Trophoblast cell (in vitro differentiated cells and primary cell): ENCODE measurements around the gene VOPP1.

ENCODE experiments used
- DNase-seq, 2 donors: peaks; one replicate each; pipeline ENCODE4 v3.0.0-alpha.2; 2016
- H2AFZ ChIP-seq: 2 replicates; pipeline ENCODE4 v1.6.1; 2013; ENCODE audit warnings: low read length, moderate library complexity, mild to moderate bottlenecking; ENCODE audit not compliant: insufficient read depth, poor library complexity
- H2AK5ac ChIP-seq: 2 replicates; pipeline ENCODE4 v1.6.1; 2013; ENCODE audit warnings: mild to moderate bottlenecking, low read length
- H2BK120ac ChIP-seq: 2 replicates; pipeline ENCODE4 v1.6.1; 2013; ENCODE audit warnings: low read length, mild to moderate bottlenecking, moderate library complexity; ENCODE audit not compliant: insufficient read depth, poor library complexity
- H2BK12ac ChIP-seq: 2 replicates; pipeline ENCODE4 v1.6.1; 2013; ENCODE audit warnings: mild to moderate bottlenecking, low read length, moderate library complexity
- H2BK5ac ChIP-seq: 2 replicates; pipeline ENCODE4 v1.6.1; 2013; ENCODE audit warnings: low read length, low read depth, moderate library complexity, mild to moderate bottlenecking; ENCODE audit not compliant: poor library complexity
- H3K14ac ChIP-seq: 2 replicates; pipeline ENCODE4 v1.6.1; 2013; ENCODE audit warnings: mild to moderate bottlenecking, low read length
- H3K18ac ChIP-seq: 2 replicates; pipeline ENCODE4 v1.6.1; 2013; ENCODE audit warnings: mild to moderate bottlenecking, low read length
- H3K23ac ChIP-seq: 2 replicates; pipeline ENCODE4 v1.6.1; 2013; ENCODE audit warnings: low read length
- H3K27ac ChIP-seq: 2 replicates; pipeline ENCODE4 v1.5.1; 2013; ENCODE audit warnings: low read depth, mild to moderate bottlenecking, inconsistent platforms, low read length, moderate library complexity
- H3K27me3 ChIP-seq: 2 replicates; pipeline ENCODE4 v1.6.1; 2013; ENCODE audit warnings: inconsistent platforms, mild to moderate bottlenecking, low read length, moderate library complexity; ENCODE audit not compliant: insufficient read depth
- H3K36me3 ChIP-seq, 2 experiments: 1 replicate in 1 of 2; 2 replicates in 1 of 2; pipeline ENCODE4 v1.6.1; 2013; ENCODE audit warnings: low read length in 2 of 2, mild to moderate bottlenecking in 2 of 2, moderate library complexity in 1 of 2; ENCODE audit not compliant: insufficient read depth in 2 of 2, control insufficient read depth in 1 of 2
- H3K4ac ChIP-seq: 2 replicates; pipeline ENCODE4 v1.6.1; 2013; ENCODE audit warnings: low read depth, mild to moderate bottlenecking, low read length, moderate library complexity
- H3K4me1 ChIP-seq, 2 experiments: 1 replicate in 1 of 2; 2 replicates in 1 of 2; pipeline ENCODE4 v1.6.1; 2013; ENCODE audit warnings: low read length in 2 of 2, mild to moderate bottlenecking in 2 of 2, moderate library complexity in 1 of 2; ENCODE audit not compliant: insufficient read depth in 2 of 2, control insufficient read depth in 1 of 2
- H3K4me2 ChIP-seq: 2 replicates; pipeline ENCODE4 v1.6.1; 2013; ENCODE audit warnings: inconsistent platforms, mild to moderate bottlenecking, low read length, moderate library complexity
- H3K4me3 ChIP-seq: 2 replicates; pipeline ENCODE4 v1.5.1; 2013; ENCODE audit warnings: mild to moderate bottlenecking, low read depth, low read length, inconsistent platforms
- H3K79me1 ChIP-seq: one replicate; pipeline ENCODE4 v1.6.1; 2013; ENCODE audit warnings: low read length
- H3K79me2 ChIP-seq: 2 replicates; pipeline ENCODE4 v1.6.1; 2013; ENCODE audit warnings: low read length, mild to moderate bottlenecking; ENCODE audit not compliant: control insufficient read depth, insufficient read depth, poor library complexity
- H3K9ac ChIP-seq: 2 replicates; pipeline ENCODE4 v1.6.1; 2013; ENCODE audit warnings: mild to moderate bottlenecking, low read length
- H3K9me3 ChIP-seq: 2 replicates; pipeline ENCODE4 v1.6.1; 2013; ENCODE audit warnings: low read depth, mild to moderate bottlenecking, control low read depth, inconsistent platforms, low read length; ENCODE audit not compliant: insufficient read depth
- H4K12ac ChIP-seq: 2 replicates; pipeline ENCODE4 v1.6.1; 2013; ENCODE audit warnings: low read depth, mild to moderate bottlenecking, low read length, moderate library complexity
- H4K8ac ChIP-seq: 2 replicates; pipeline ENCODE4 v1.6.1; 2013; ENCODE audit warnings: low read depth, mild to moderate bottlenecking, low read length, moderate library complexity
- H4K91ac ChIP-seq: one replicate; pipeline ENCODE4 v1.6.1; 2013; ENCODE audit warnings: low read depth, mild to moderate bottlenecking, low read length, moderate library complexity
- WGBS: extraction: QIAGEN DNeasy Blood & Tissue Kit; methylation state at CpG from one replicate; pipeline ENCODE4 v1.1.7; 2013; ENCODE audit warnings: missing lambda C conversion rate; ENCODE audit not compliant: insufficient read length, insufficient coverage; ENCODE audit errors: extremely low coverage; 5-methylcytosine and 5-hydroxymethylcytosine counted together

The VOPP1 gene

GRCh38 chr7:55502858-55503440 lies 69.4 kb downstream of the VOPP1 start:
- H3K79me2 ChIP-seq, result no peaks in the 10 kb centered on the region
- no peak overlapping the region for H3K27ac ChIP-seq
- no peak overlapping the region for H2BK5ac ChIP-seq
- H2AFZ ChIP-seq, result no peak overlapping the region
- H3K14ac ChIP-seq, result no peak overlapping the region
- H3K18ac ChIP-seq, result no peak overlapping the region
- no peak overlapping the region for H4K12ac ChIP-seq
- no peak overlapping the region for H4K91ac ChIP-seq
- H2AK5ac ChIP-seq, result no peak overlapping the region
- no peak overlapping the region for H3K9ac ChIP-seq
- H3K4me3 ChIP-seq, result no peak overlapping the region
- H3K4me1 ChIP-seq, result peaks cover 0 to 8% of the 10 kb centered on the region in 2 experiments
- no peaks in the 10 kb centered on the region for H3K27me3 ChIP-seq
- WGBS, result no CpG with 5 or more reads among the region's 8 CpGs
- no peak overlapping the region for H3K4me2 ChIP-seq
- no peak for DNase-seq
- H3K23ac ChIP-seq, result no peak overlapping the region
- H3K9me3 ChIP-seq, result peaks cover 2% of the 10 kb centered on the region
- no peaks in the 10 kb centered on the region for H3K79me1 ChIP-seq
- H2BK120ac ChIP-seq, result no peak overlapping the region
- H4K8ac ChIP-seq, result no peak overlapping the region
- no peak overlapping the region for H2BK12ac ChIP-seq
- no peak overlapping the region for H3K4ac ChIP-seq
- peaks cover 0 to 2% of the 10 kb centered on the region in 2 experiments for H3K36me3 ChIP-seq

GRCh38 chr7:55502124-55502857 lies 70.0 kb downstream of the VOPP1 start:
- no CpG with 5 or more reads among the region's 13 CpGs for WGBS
- H3K9me3 ChIP-seq, result peaks cover 2% of the 10 kb centered on the region
- H3K79me2 ChIP-seq, result no peaks in the 10 kb centered on the region
- H2BK5ac ChIP-seq, result no peak overlapping the region
- H2AFZ ChIP-seq, result no peak overlapping the region
- H3K27me3 ChIP-seq, result no peaks in the 10 kb centered on the region
- peaks cover 0 to 8% of the 10 kb centered on the region in 2 experiments for H3K4me1 ChIP-seq
- H3K4ac ChIP-seq, result no peak overlapping the region
- H3K27ac ChIP-seq, result no peak overlapping the region
- H3K4me3 ChIP-seq, result no peak overlapping the region
- H2AK5ac ChIP-seq, result no peak overlapping the region
- no peak overlapping the region for H3K18ac ChIP-seq
- H2BK12ac ChIP-seq, result no peak overlapping the region
- H3K36me3 ChIP-seq, result peaks cover 0 to 2% of the 10 kb centered on the region in 2 experiments
- DNase-seq, result no peak
- no peak overlapping the region for H4K8ac ChIP-seq
- no peak overlapping the region for H3K23ac ChIP-seq
- H3K79me1 ChIP-seq, result no peaks in the 10 kb centered on the region
- no peak overlapping the region for H2BK120ac ChIP-seq
- H3K14ac ChIP-seq, result no peak overlapping the region
- no peak overlapping the region for H3K4me2 ChIP-seq
- no peak overlapping the region for H3K9ac ChIP-seq
- no peak overlapping the region for H4K12ac ChIP-seq
- no peak overlapping the region for H4K91ac ChIP-seq

- Histone ChIP-seq H3K18ac (no peak overlapping the region), H3K9ac (no peak overlapping the region), H4K91ac (no peak overlapping the region), H3K14ac (no peak overlapping the region), H4K12ac (no peak overlapping the region), H2BK120ac (no peak overlapping the region), H3K4me1 (peaks cover 0 to 8% of the 10 kb centered on the region in 2 experiments), H3K79me1 (no peaks in the 10 kb centered on the region), H3K79me2 (no peaks in the 10 kb centered on the region), H3K27ac (no peak overlapping the region), H2BK12ac (no peak overlapping the region), H4K8ac (no peak overlapping the region), H3K36me3 (peaks cover 4 to 5% of the 10 kb centered on the region in 2 experiments), H3K4me3 (no peak overlapping the region), H3K9me3 (peaks cover 2% of the 10 kb centered on the region), H3K4ac (no peak overlapping the region), H3K27me3 (no peaks in the 10 kb centered on the region), H2AK5ac (no peak overlapping the region), H3K23ac (no peak overlapping the region), H2AFZ (no peak overlapping the region), H3K4me2 (no peak overlapping the region), H2BK5ac (no peak overlapping the region)
- DNase-seq, result no peak
- WGBS, result no CpG with 5 or more reads among the region's 3 CpGs
Measured at GRCh38 chr7:55501611-55502010, 70.7 kb downstream of the VOPP1 start.

- Histone ChIP-seq H2BK5ac (no peak overlapping the region), H3K4me2 (no peak overlapping the region), H3K36me3 (peaks cover 5 to 7% of the 10 kb centered on the region in 2 experiments), H2AFZ (no peak overlapping the region), H3K18ac (no peak overlapping the region), H3K27ac (no peak overlapping the region), H2AK5ac (no peak overlapping the region), H3K4me1 (peaks cover 0 to 7% of the 10 kb centered on the region in 2 experiments), H4K8ac (no peak overlapping the region), H3K27me3 (no peaks in the 10 kb centered on the region), H2BK120ac (no peak overlapping the region), H3K14ac (no peak overlapping the region), H3K9ac (no peak overlapping the region), H3K79me1 (no peaks in the 10 kb centered on the region), H4K91ac (no peak overlapping the region), H3K9me3 (peaks cover 2% of the 10 kb centered on the region), H2BK12ac (no peak overlapping the region), H3K4ac (no peak overlapping the region), H3K79me2 (no peaks in the 10 kb centered on the region), H3K4me3 (no peak overlapping the region), H4K12ac (no peak overlapping the region), H3K23ac (no peak overlapping the region)
- WGBS, result no CpG with 5 or more reads among the region's 7 CpGs
- DNase-seq, result no peak
Measured at GRCh38 chr7:55500117-55500756, 72.1 kb downstream of the VOPP1 start.
